PC-9 (cell line): ENCODE measurements around the gene OR1M1. TPM values are rescaled to one million over a fixed set of nuclear protein-coding genes. Genes with fewer than 3 reads are reported as not detected.

Experiments used
- BruUV-seq: library from RNA; stranded (reverse); fragments of 400-500 nt; replicated peaks from 2 replicates; lab custom pipeline; 2021; lab: Mats Ljungman, UMichigan
- CTCF ChIA-PET: fragments of 300-600 bp; sonication (Branson Sonifier 250); formaldehyde crosslinking; loops from one replicate; lab custom pipeline; 2022; ENCODE audit warnings: antibody characterized with exemption; lab: Charles Lee
- POLR2A ChIA-PET: fragments of 300-600 bp; sonication (Branson Sonifier 250); formaldehyde crosslinking; loops from one replicate; lab custom pipeline; 2022; ENCODE audit warnings: antibody characterized with exemption; ENCODE audit not compliant: unreplicated experiment; lab: Charles Lee
- DNase-seq, 2 experiments: peaks; one replicate each; pipeline versions ENCODE4 v3.0.0 to v3.0.0-alpha.2; 2015 to 2022; ENCODE audit warnings: mixed read lengths in 1 of 2
- H2AFZ ChIP-seq: fragments of 200-600 bp; sonication (generic); 2 replicates; pipeline ENCODE4 v1.8.1; 2017; ENCODE audit warnings: antibody characterized with exemption
- H3F3A ChIP-seq: fragments of 200-600 bp; sonication (generic); 2 replicates; pipeline ENCODE4 v1.8.1; 2017; ENCODE audit warnings: antibody characterized with exemption, mild to moderate bottlenecking, low read depth; ENCODE audit not compliant: insufficient read depth
- H3K27ac ChIP-seq: fragments of 200-600 bp; sonication (generic); 2 replicates; pipeline ENCODE4 v1.6.1; 2016; ENCODE audit warnings: mixed run types
- H3K27me3 ChIP-seq: fragments of 200-600 bp; sonication (generic); 2 replicates; pipeline ENCODE4 v1.6.1; 2016; ENCODE audit warnings: low read depth, mixed run types; ENCODE audit not compliant: insufficient read depth
- H3K36me3 ChIP-seq: fragments of 200-600 bp; sonication (generic); 2 replicates; pipeline ENCODE4 v1.6.1; 2016; ENCODE audit warnings: low read depth, mixed run types
- H3K4me1 ChIP-seq: fragments of 200-600 bp; sonication (generic); replicated peaks from 2 replicates; pipeline ENCODE4 v1.6.1; 2016; ENCODE audit warnings: mixed run types; ENCODE audit not compliant: insufficient read depth
- H3K4me2 ChIP-seq: fragments of 200-600 bp; sonication (generic); 2 replicates; pipeline ENCODE4 v1.6.1; 2017; ENCODE audit warnings: mixed run types
- H3K4me3 ChIP-seq: fragments of 200-600 bp; sonication (generic); 2 replicates; pipeline ENCODE4 v1.6.1; 2016; ENCODE audit warnings: mixed run types
- H3K79me2 ChIP-seq: fragments of 200-600 bp; sonication (generic); 2 replicates; pipeline ENCODE4 v1.6.1; 2017; ENCODE audit warnings: low read depth, mixed run types
- H3K9me2 ChIP-seq: fragments of 200-600 bp; sonication (generic); 2 replicates; pipeline ENCODE4 v1.8.1; 2017; ENCODE audit warnings: mild to moderate bottlenecking; ENCODE audit not compliant: insufficient read depth
- H3K9me3 ChIP-seq: fragments of 200-600 bp; sonication (generic); 2 replicates; pipeline ENCODE4 v1.8.1; 2016; ENCODE audit warnings: low read depth; ENCODE audit not compliant: insufficient read depth
- H4K20me1 ChIP-seq: fragments of 200-600 bp; sonication (generic); 2 replicates; pipeline ENCODE4 v1.8.1; 2017; ENCODE audit not compliant: insufficient read depth
- CTCF ChIP-seq: fragments of 200-600 bp; sonication (generic); conservative IDR thresholded peaks from 2 replicates; pipeline ENCODE4 v1.6.1; 2017; ENCODE audit warnings: mixed run types, antibody characterized with exemption, mild to moderate bottlenecking, moderate library complexity
- EZH2 ChIP-seq: fragments of 200-600 bp; sonication (generic); IDR thresholded peaks from 2 replicates; pipeline ENCODE4 v1.8.0; 2017; ENCODE audit warnings: antibody characterized with exemption, low read depth
- intact Hi-C: fragments of 100-400 bp; cut with micrococcal nuclease; formaldehyde crosslinking; loops from one replicate; pipeline ENCODE4 v1.10.0; 2022; ENCODE audit not compliant: unreplicated experiment
- total RNA-seq: library from RNA; stranded (reverse); gene quantifications from 2 replicates; pipeline ENCODE4 v1.2.3, GENCODE V29; 2021

The OR1M1 gene
- total RNA-seq, 1 experiment from 2014 or later, result not detected

- intact Hi-C loops, result no loop called here
Measured at GRCh38 chr19:9132422-9132821, 45.6 kb downstream of the OR1M1 start.

GRCh38 chr19:9139609-9140158 is 52.8 kb downstream of the OR1M1 start:
- no peak for DNase-seq
- H2AFZ ChIP-seq, result peak overlapping the region; percentile 94
- intact Hi-C loops, result loop anchor here (5.0 kb wide), 2 partner anchors 488 to 888 kb away; no protein-coding TSS in a partner anchor

More at GRCh38 chr19:9132422-9132821, 45.6 kb downstream of the OR1M1 start:
- Histone ChIP-seq H3K27me3 (no peaks in the 10 kb centered on the region), H3K9me2 (no peaks in the 10 kb centered on the region), H3K79me2 (no peaks in the 10 kb centered on the region), H3K9me3 (no peaks in the 10 kb centered on the region; the same call in 1 of the 2 replicates), H3K36me3 (no peaks in the 10 kb centered on the region), H3K4me1 (peaks cover 30% of the 10 kb centered on the region), H2AFZ (no peak overlapping the region), H4K20me1 (no peaks in the 10 kb centered on the region), H3F3A (peaks cover 14% of the 10 kb centered on the region; the same call in 1 of the 2 replicates), H3K27ac (no peak overlapping the region), H3K4me3 (no peak overlapping the region), H3K4me2 (no peak overlapping the region)
- ChIA-PET CTCF (interaction anchor here (0.5 to 0.8 kb wide), 2 partner anchors 761 to 991 kb away, joined by 4 to 17 read pairs; no protein-coding TSS in a partner anchor), POLR2A (no interaction called here)
- BruUV-seq, result no TSS peak
- TF ChIP-seq EZH2, result no peak
- no peak for DNase-seq

GRCh38 chr19:9140159-9140874 is 53.5 kb downstream of the OR1M1 start, which contains the start of gene ZNF317:
TSS of gene ZNF317 (plus strand) at chr19:9140397. CDS start at chr19:9156017, 15,620 bp downstream.
- Histone ChIP-seq H3K4me3 (peak within 1 kb of the TSS; percentile 85), H3K27ac (peak within 1 kb of the TSS; percentile 50), H2AFZ (peak within 1 kb of the TSS; percentile 94), H3K9me3 (peaks cover 37% of the 10 kb centered on the region), H3F3A (peaks cover 15% of the 10 kb centered on the region), H3K9me2 (no peaks in the 10 kb centered on the region), H3K27me3 (no peaks in the 10 kb centered on the region), H4K20me1 (no peaks in the 10 kb centered on the region), H3K36me3 (peaks cover 43% of the 10 kb centered on the region), H3K4me2 (peak within 1 kb of the TSS; percentile 81), H3K79me2 (peaks cover 51% of the 10 kb centered on the region), H3K4me1 (peaks cover 10% of the 10 kb centered on the region)
- BruUV-seq, result TSS peak; percentile 56
- peak; percentile 82 to 87 for DNase-seq
- TF ChIP-seq CTCF (no peak), EZH2 (no peak)
- intact Hi-C loops, result no loop called here
- ChIA-PET CTCF (no interaction called here), POLR2A (no interaction called here)

More at GRCh38 chr19:9139609-9140158, 52.8 kb downstream of the OR1M1 start:
- BruUV-seq, result no TSS peak
- ChIA-PET CTCF (no interaction called here), POLR2A (no interaction called here)
- H3K9me3 ChIP-seq, result peaks cover 31% of the 10 kb centered on the region
- no peaks in the 10 kb centered on the region for H4K20me1 ChIP-seq
- TF ChIP-seq EZH2, result no peak
- TF ChIP-seq CTCF, result no peak
- no peak overlapping the region for H3K27ac ChIP-seq
- peaks cover 10% of the 10 kb centered on the region for H3K4me1 ChIP-seq
- H3K79me2 ChIP-seq, result peaks cover 45% of the 10 kb centered on the region
- no peaks in the 10 kb centered on the region for H3K27me3 ChIP-seq
- peaks cover 11% of the 10 kb centered on the region for H3F3A ChIP-seq
- H3K36me3 ChIP-seq, result peaks cover 37% of the 10 kb centered on the region
- H3K4me3 ChIP-seq, result peak overlapping the region; percentile 85
- H3K9me2 ChIP-seq, result no peaks in the 10 kb centered on the region
- H3K4me2 ChIP-seq, result peak overlapping the region; percentile 81
